MCF 10A (cell line): ENCODE data around the gene PROB1. TPM values are rescaled to one million over a fixed set of nuclear protein-coding genes. Genes with fewer than 3 reads are reported as not detected.
"Not testable (repeated sequence)": the region's sequence is repeated elsewhere in the genome, so short reads cannot be mapped to it uniquely, and the experiment has no call there.

Experiments used
- BruUV-seq: library from RNA; stranded (reverse); fragments of 400-500 nt; replicated peaks from 2 replicates; lab custom pipeline; 2021; lab: Mats Ljungman, UMichigan
- CTCF ChIA-PET: fragments of 300-600 bp; sonication (Branson Sonifier 250); formaldehyde crosslinking; extraction: SDS; loops from one replicate; lab custom pipeline; 2021; ENCODE audit warnings: antibody characterized with exemption, inconsistent platforms; lab: Yijun Ruan, JAX
- POLR2A ChIA-PET: fragments of 300-600, 350-650 bp; sonication (Branson Sonifier 250); formaldehyde crosslinking; extraction: SDS; loops from one replicate; lab custom pipeline; 2020; ENCODE audit warnings: antibody characterized with exemption, inconsistent platforms; lab: Yijun Ruan, JAX
- DNase-seq: peaks from one replicate; pipeline ENCODE4 v3.0.0-alpha.2; 2018; ENCODE audit not compliant: unreplicated experiment
- H3K27ac Mint-ChIP-seq: one replicate; pipeline ENCODE4 v1.8.0; 2022; ENCODE audit warnings: mild to moderate bottlenecking, low read depth, mixed read lengths; ENCODE audit not compliant: unreplicated experiment
- H3K27me3 Mint-ChIP-seq: one replicate; pipeline ENCODE4 v1.8.0; 2022; ENCODE audit warnings: mixed read lengths; ENCODE audit not compliant: insufficient read depth, unreplicated experiment
- H3K36me3 Mint-ChIP-seq: one replicate; pipeline ENCODE4 v1.8.0; 2022; ENCODE audit warnings: mild to moderate bottlenecking, moderate library complexity, mixed read lengths; ENCODE audit not compliant: insufficient read depth, unreplicated experiment
- H3K4me1 Mint-ChIP-seq: one replicate; pipeline ENCODE4 v1.8.0; 2022; ENCODE audit warnings: mixed read lengths; ENCODE audit not compliant: insufficient read depth, unreplicated experiment
- H3K4me3 Mint-ChIP-seq: one replicate; pipeline ENCODE4 v1.8.0; 2022; ENCODE audit warnings: mild to moderate bottlenecking, moderate library complexity, mixed read lengths; ENCODE audit not compliant: unreplicated experiment
- H3K9me3 Mint-ChIP-seq: one replicate; pipeline ENCODE4 v1.8.0; 2022; ENCODE audit warnings: mixed read lengths; ENCODE audit not compliant: unreplicated experiment
- intact Hi-C: fragments of 100-400 bp; cut with micrococcal nuclease; formaldehyde crosslinking; loops from 2 replicates; pipeline ENCODE4 v1.14.1; 2022
- total RNA-seq: library from RNA; stranded (reverse); gene quantifications from 2 replicates; pipeline ENCODE4 v1.2.3, GENCODE V29; 2022
- TF ChIP-seq, protein P1 (sequence below): fragments of 200-600 bp; IDR thresholded peaks from one replicate; pipeline ENCODE4 v1.8.0; 2022; ENCODE audit warnings: antibody characterized with exemption, mild to moderate bottlenecking; ENCODE audit not compliant: unreplicated experiment

Gene PROB1
- total RNA-seq, 1 experiment from 2014 or later, result 2.3 TPM

DNA sequence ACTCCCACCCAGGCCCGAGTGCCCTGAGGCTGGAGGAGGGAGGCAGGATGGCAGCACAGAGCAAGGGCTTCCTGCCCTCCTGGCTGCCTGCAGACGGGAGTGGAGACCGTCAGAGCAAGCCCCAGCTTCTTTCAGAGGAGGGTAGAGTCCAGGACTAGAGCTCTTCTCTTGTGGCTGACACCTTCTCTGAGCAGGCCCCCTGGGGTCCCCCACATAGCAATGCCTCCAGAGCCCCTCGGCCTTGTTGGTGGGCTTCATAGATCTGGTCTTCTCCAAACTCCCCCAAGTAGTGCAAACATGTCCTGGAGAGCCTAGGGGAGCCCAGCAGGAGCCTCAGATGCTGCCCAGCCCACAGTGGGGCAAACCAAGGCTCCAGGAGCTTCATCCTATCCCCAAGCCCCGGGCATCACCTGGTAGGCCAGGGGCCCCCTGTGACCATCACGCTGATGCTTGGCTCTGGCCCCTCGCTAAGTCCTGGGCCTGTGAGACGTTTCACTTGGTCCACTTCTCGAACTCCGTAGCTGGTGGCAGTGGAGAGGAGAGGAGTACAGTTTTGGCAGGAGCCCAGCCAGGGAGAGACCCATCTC lies 7.2 kb downstream of the PROB1 start:
- Mint-ChIP-seq H3K27ac (no peak overlapping the region), H3K4me1 (peaks cover 35% of the 10 kb centered on the region), H3K27me3 (no peaks in the 10 kb centered on the region), H3K4me3 (no peak overlapping the region), H3K9me3 (no peaks in the 10 kb centered on the region), H3K36me3 (peaks cover 5% of the 10 kb centered on the region)
- DNase-seq, result no peak
- TF ChIP-seq, protein P1, sequence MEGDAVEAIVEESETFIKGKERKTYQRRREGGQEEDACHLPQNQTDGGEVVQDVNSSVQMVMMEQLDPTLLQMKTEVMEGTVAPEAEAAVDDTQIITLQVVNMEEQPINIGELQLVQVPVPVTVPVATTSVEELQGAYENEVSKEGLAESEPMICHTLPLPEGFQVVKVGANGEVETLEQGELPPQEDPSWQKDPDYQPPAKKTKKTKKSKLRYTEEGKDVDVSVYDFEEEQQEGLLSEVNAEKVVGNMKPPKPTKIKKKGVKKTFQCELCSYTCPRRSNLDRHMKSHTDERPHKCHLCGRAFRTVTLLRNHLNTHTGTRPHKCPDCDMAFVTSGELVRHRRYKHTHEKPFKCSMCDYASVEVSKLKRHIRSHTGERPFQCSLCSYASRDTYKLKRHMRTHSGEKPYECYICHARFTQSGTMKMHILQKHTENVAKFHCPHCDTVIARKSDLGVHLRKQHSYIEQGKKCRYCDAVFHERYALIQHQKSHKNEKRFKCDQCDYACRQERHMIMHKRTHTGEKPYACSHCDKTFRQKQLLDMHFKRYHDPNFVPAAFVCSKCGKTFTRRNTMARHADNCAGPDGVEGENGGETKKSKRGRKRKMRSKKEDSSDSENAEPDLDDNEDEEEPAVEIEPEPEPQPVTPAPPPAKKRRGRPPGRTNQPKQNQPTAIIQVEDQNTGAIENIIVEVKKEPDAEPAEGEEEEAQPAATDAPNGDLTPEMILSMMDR, result no peak
- POLR2A ChIA-PET, result interaction anchor here (1.0 to 1.2 kb wide), 2 partner anchors 16 to 46 kb away, joined by 3 read pairs; partner anchors contain the start of genes PAIP2 and SPATA24
- no TSS peak for BruUV-seq
- intact Hi-C loops, result no loop called here
- CTCF ChIA-PET, result interaction anchor here (1.0 to 1.1 kb wide), 2 partner anchors 11 to 13 kb away, joined by 3 to 4 read pairs; no protein-coding TSS in a partner anchor

DNA sequence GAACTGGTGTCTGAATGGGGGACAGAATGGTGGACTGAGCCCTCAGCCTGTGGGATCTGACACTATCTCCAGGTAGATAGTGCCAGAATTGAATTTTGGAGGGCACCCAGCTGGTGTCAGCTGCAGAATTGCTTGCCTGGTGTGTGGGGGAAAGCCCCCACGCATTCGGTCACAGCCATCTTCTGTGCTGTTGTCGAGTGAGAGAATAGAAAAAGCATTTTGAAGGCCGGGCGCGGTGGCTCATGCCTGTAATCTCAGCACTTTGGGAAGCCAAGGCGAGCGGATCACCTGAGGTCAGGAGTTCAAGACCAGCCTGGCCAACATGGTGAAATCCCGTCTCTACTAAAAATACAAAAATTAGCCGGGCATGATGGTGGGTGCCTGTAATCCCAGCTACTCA lies 7.9 kb downstream of the PROB1 start:
- ChIA-PET POLR2A (interaction anchor here (1.4 to 2.0 kb wide), 5 partner anchors 12 to 52 kb away, joined by 6 to 9 read pairs (median 6); partner anchors contain the start of genes DNAJC18, PAIP2 and SPATA24), CTCF (interaction anchor here (1.3 kb wide), 1 partner anchor 45 kb away, joined by 3 read pairs; no protein-coding TSS in a partner anchor)
- H3K9me3 Mint-ChIP-seq, H3K4me3 Mint-ChIP-seq, H3K27me3 Mint-ChIP-seq, intact Hi-C loops, H3K36me3 Mint-ChIP-seq, BruUV-seq, DNase-seq, H3K27ac Mint-ChIP-seq: not testable (repeated sequence)
- H3K4me1 Mint-ChIP-seq, result peaks cover 34% of the 10 kb centered on the region

DNA sequence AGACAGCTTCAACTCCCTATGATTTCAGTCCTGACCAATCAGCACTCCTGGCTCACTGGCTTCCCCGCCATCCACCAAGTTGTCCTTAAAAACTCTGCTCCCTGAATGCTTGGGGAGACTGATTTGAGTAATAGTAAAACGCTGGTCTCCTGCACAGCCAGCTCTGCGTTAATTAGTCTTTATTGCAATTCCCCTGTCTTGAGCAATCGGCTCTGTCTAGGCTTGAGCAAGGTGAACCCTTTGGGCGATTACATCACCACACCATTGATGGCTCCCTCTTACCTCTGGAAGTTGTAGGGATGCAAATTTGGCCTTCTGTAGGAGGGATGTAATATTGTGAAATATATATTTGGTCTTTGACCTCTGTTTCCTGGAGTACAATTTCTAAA lies 8.9 kb downstream of the PROB1 start:
- no TSS peak for BruUV-seq
- H3K27ac Mint-ChIP-seq, result no peak overlapping the region
- ChIA-PET CTCF (interaction anchor here (0.6 to 1.3 kb wide), 3 partner anchors 44 to 1001 kb away, joined by 3 read pairs; no protein-coding TSS in a partner anchor), POLR2A (interaction anchor here (0.6 to 2.0 kb wide), 7 partner anchors 11 to 69 kb away, joined by 3 to 9 read pairs (median 6); partner anchors contain the start of genes DNAJC18, PAIP2 and SPATA24)
- no peak overlapping the region for H3K4me3 Mint-ChIP-seq
- peak; percentile 97 for DNase-seq
- peaks cover 5% of the 10 kb centered on the region for H3K36me3 Mint-ChIP-seq
- H3K27me3 Mint-ChIP-seq, result no peaks in the 10 kb centered on the region
- no peaks in the 10 kb centered on the region for H3K9me3 Mint-ChIP-seq
- peaks cover 25% of the 10 kb centered on the region for H3K4me1 Mint-ChIP-seq
- TF ChIP-seq, protein P1, result no peak
- intact Hi-C loops, result no loop called here

DNA sequence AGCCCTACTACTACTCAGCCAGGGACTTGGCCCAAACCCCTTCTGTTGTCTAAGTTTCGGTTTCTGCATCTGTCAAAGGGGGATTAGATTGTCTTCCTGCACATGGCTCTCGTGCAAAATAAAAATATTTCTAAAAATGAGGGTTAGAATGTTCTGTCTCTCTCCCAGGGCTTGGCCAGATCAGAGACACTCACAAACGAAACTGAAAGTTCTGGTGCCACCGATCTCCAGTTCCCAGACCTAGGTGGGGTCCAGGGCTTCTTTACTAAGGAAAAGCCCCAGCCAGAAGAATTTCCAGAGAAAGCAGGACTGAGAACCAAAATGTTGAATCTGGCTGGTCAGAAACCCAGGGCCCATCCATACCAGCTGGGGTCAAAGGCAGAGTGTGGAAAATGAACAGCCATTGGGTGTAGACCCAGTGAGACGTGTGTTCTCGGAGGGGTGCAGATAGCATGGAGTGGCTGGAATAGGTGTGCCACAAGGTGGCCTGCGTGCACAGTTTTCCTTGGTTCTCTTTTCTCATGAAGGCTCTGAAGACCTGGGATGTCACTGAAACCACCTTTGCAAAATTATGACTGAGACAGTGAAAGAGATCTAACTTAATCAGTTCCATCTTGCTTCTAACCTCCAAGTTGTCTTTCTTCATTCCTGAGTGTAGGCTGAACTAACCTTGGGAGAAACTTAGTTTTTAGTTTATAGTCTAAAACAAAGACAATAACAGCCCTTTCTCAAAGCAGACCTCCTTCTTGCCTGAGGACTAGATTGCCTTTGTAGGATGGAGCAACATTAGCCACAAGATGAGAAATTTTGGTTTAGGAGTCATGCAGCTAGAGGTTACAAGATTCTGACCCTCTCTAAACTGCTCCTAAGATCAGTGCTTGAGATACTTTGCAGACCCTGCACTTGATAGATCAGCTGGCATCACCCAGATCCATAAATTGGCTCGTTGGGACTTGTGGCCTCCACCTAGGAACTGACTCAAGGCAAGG lies 9.5 kb downstream of the PROB1 start:
- Mint-ChIP-seq H3K36me3 (no peaks in the 10 kb centered on the region), H3K4me1 (peaks cover 20% of the 10 kb centered on the region), H3K9me3 (no peaks in the 10 kb centered on the region), H3K27me3 (no peaks in the 10 kb centered on the region), H3K27ac (no peak overlapping the region), H3K4me3 (no peak overlapping the region)
- DNase-seq, result no peak
- CTCF ChIA-PET, result interaction anchor here (0.6 to 1.3 kb wide), 4 partner anchors 10 to 381 kb away, joined by 3 to 4 read pairs (median 3); no protein-coding TSS in a partner anchor
- POLR2A ChIA-PET, result interaction anchor here (0.6 to 2.0 kb wide), 9 partner anchors 11 to 68 kb away, joined by 3 to 9 read pairs (median 6); partner anchors contain the start of genes DNAJC18, PAIP2 and SPATA24
- intact Hi-C loops, result no loop called here
- BruUV-seq, result no TSS peak
- TF ChIP-seq, protein P1, result no peak
